H9 (cell line): ENCODE results near the gene PRAME. TPM values are rescaled to one million over a fixed set of nuclear protein-coding genes. Genes with fewer than 3 reads are reported as not detected.

Source experiments
- DNase-seq: peaks from one replicate; pipeline ENCODE4 v3.0.0-alpha.2; 2017
- H2AFZ ChIP-seq: one replicate; pipeline ENCODE4 v1.6.1; 2013; ENCODE audit warnings: mild to moderate bottlenecking, low read length, control low read depth, moderate library complexity
- H2AK5ac ChIP-seq: 2 replicates; pipeline ENCODE4 v1.6.1; 2013; ENCODE audit warnings: low read length, control low read depth, mixed read lengths; ENCODE audit not compliant: insufficient read length
- H2BK120ac ChIP-seq: one replicate; pipeline ENCODE4 v1.6.1; 2013; ENCODE audit warnings: low read depth, mild to moderate bottlenecking, low read length, control low read depth, inconsistent platforms; ENCODE audit not compliant: poor library complexity, severe bottlenecking
- H2BK12ac ChIP-seq: 2 replicates; pipeline ENCODE4 v1.6.1; 2013; ENCODE audit warnings: low read length, control low read depth, mixed read lengths, low read depth; ENCODE audit not compliant: insufficient read length
- H2BK15ac ChIP-seq: 2 replicates; pipeline ENCODE4 v1.6.1; 2013; ENCODE audit warnings: low read depth, low read length, control low read depth
- H2BK20ac ChIP-seq: one replicate; pipeline ENCODE4 v1.6.1; 2013; ENCODE audit warnings: low read depth, mild to moderate bottlenecking, low read length, control low read depth, inconsistent platforms; ENCODE audit not compliant: poor library complexity, severe bottlenecking
- H2BK5ac ChIP-seq: 2 replicates; pipeline ENCODE4 v1.6.1; 2013; ENCODE audit warnings: low read length, control low read depth, mixed read lengths; ENCODE audit not compliant: insufficient read length
- H3K14ac ChIP-seq: 2 replicates; pipeline ENCODE4 v1.6.1; 2013; ENCODE audit warnings: low read length, control low read depth; ENCODE audit not compliant: insufficient read depth
- H3K18ac ChIP-seq: 2 replicates; pipeline ENCODE4 v1.6.1; 2013; ENCODE audit warnings: low read depth, mild to moderate bottlenecking, mixed read lengths, low read length, control low read depth; ENCODE audit not compliant: insufficient read length
- H3K23ac ChIP-seq: 2 replicates; pipeline ENCODE4 v1.6.1; 2013; ENCODE audit warnings: low read length, control low read depth, mixed read lengths, low read depth; ENCODE audit not compliant: insufficient read length
- H3K23me2 ChIP-seq: 2 replicates; pipeline ENCODE4 v1.6.1; 2013; ENCODE audit warnings: low read depth, mild to moderate bottlenecking, mixed read lengths, low read length, control low read depth; ENCODE audit not compliant: insufficient read length, poor library complexity, severe bottlenecking
- H3K27ac ChIP-seq: 2 replicates; pipeline ENCODE4 v1.5.1; 2013; ENCODE audit warnings: low read length, control low read depth, mixed read lengths, low read depth; ENCODE audit not compliant: insufficient read length
- H3K27me3 ChIP-seq: 2 replicates; pipeline ENCODE4 v1.6.1; 2013; ENCODE audit warnings: low read length, control low read depth, inconsistent platforms; ENCODE audit not compliant: insufficient read depth
- H3K4ac ChIP-seq: 2 replicates; pipeline ENCODE4 v1.6.1; 2013; ENCODE audit warnings: low read depth, mild to moderate bottlenecking, control low read depth, inconsistent platforms, low read length, moderate library complexity
- H3K4me1 ChIP-seq: 2 replicates; pipeline ENCODE4 v1.6.1; 2013; ENCODE audit warnings: low read length, control low read depth, inconsistent platforms; ENCODE audit not compliant: insufficient read depth
- H3K4me2 ChIP-seq: 2 replicates; pipeline ENCODE4 v1.6.1; 2013; ENCODE audit warnings: low read length, control low read depth, mixed read lengths; ENCODE audit not compliant: insufficient read length, insufficient read depth
- H3K56ac ChIP-seq: 2 replicates; pipeline ENCODE4 v1.6.1; 2013; ENCODE audit warnings: low read depth, mild to moderate bottlenecking, mixed read lengths, low read length, control low read depth; ENCODE audit not compliant: insufficient read length
- H3K79me1 ChIP-seq: 2 replicates; pipeline ENCODE4 v1.6.1; 2013; ENCODE audit warnings: low read depth, mild to moderate bottlenecking, moderate library complexity, low read length, control low read depth, inconsistent platforms; ENCODE audit not compliant: insufficient read depth, poor library complexity, severe bottlenecking
- H3K79me2 ChIP-seq: 2 replicates; pipeline ENCODE4 v1.6.1; 2013; ENCODE audit warnings: low read length, control low read depth, inconsistent platforms; ENCODE audit not compliant: insufficient read depth
- H3K9ac ChIP-seq: 2 replicates; pipeline ENCODE4 v1.6.1; 2013; ENCODE audit warnings: low read length, control low read depth, mixed read lengths; ENCODE audit not compliant: insufficient read length; ENCODE audit errors: extremely low read depth
- H3K9me3 ChIP-seq: one replicate; pipeline ENCODE4 v1.6.1; 2013; ENCODE audit warnings: low read depth, low read length, inconsistent platforms; ENCODE audit not compliant: control insufficient read depth
- H3T11ph ChIP-seq: one replicate; pipeline ENCODE4 v1.6.1; 2013; ENCODE audit warnings: mild to moderate bottlenecking, low read length, control low read depth, inconsistent platforms
- H4K20me1 ChIP-seq: one replicate; pipeline ENCODE4 v1.6.1; 2013; ENCODE audit not compliant: control insufficient read depth, insufficient read length, insufficient read depth
- H4K5ac ChIP-seq: 2 replicates; pipeline ENCODE4 v1.6.1; 2013; ENCODE audit warnings: low read depth, mild to moderate bottlenecking, mixed read lengths, low read length, control low read depth; ENCODE audit not compliant: insufficient read length
- H4K8ac ChIP-seq: replicated peaks from 2 replicates; pipeline ENCODE4 v1.6.1; 2013; ENCODE audit warnings: low read length, control low read depth, mixed read lengths, low read depth; ENCODE audit not compliant: insufficient read length
- H4K91ac ChIP-seq: 2 replicates; pipeline ENCODE4 v1.6.1; 2013; ENCODE audit warnings: low read depth, mild to moderate bottlenecking, moderate library complexity, mixed read lengths, low read length, control low read depth; ENCODE audit not compliant: insufficient read length
- H3K27ac Mint-ChIP-seq, 3 experiments: 2 replicates in 2 of 3; 3 replicates in 1 of 3; pipeline ENCODE4 v1.8.0; 2020 to 2021; ENCODE audit warnings: mixed read lengths in 3 of 3, mild to moderate bottlenecking in 1 of 3, moderate library complexity in 1 of 3
- H3K27me3 Mint-ChIP-seq: 2 replicates; pipeline ENCODE4 v1.8.0; 2021; ENCODE audit warnings: low read depth, mild to moderate bottlenecking, moderate library complexity, mixed read lengths
- H3K36me3 Mint-ChIP-seq, 3 experiments: 2 replicates in 2 of 3; 3 replicates in 1 of 3; pipeline ENCODE4 v1.8.0; 2020 to 2021; ENCODE audit warnings: low read depth in 3 of 3, mixed read lengths in 3 of 3; ENCODE audit not compliant: insufficient read depth in 1 of 3
- H3K4me1 Mint-ChIP-seq, 2 experiments: 2 replicates each; pipeline ENCODE4 v1.8.0; 2020; ENCODE audit warnings: mixed read lengths in 2 of 2
- H3K4me3 Mint-ChIP-seq, 2 experiments: 2 replicates in 1 of 2; 3 replicates in 1 of 2; pipeline ENCODE4 v1.8.0; 2020 to 2021; ENCODE audit warnings: mild to moderate bottlenecking in 2 of 2, mixed read lengths in 2 of 2, moderate library complexity in 1 of 2
- H3K9me3 Mint-ChIP-seq, 2 experiments: 2 replicates in 1 of 2; 3 replicates in 1 of 2; pipeline ENCODE4 v1.8.0; 2020; ENCODE audit warnings: mild to moderate bottlenecking in 2 of 2, mixed read lengths in 2 of 2, moderate library complexity in 1 of 2
- WGBS: extraction: QIAGEN DNeasy Blood & Tissue Kit; methylation state at CpG from one replicate; pipeline ENCODE4 v1.1.7; 2013; ENCODE audit warnings: missing lambda C conversion rate, low lambda C conversion rate, mixed read lengths; ENCODE audit not compliant: insufficient read length; ENCODE audit errors: extremely low coverage; 5-methylcytosine and 5-hydroxymethylcytosine counted together
- total RNA-seq: library from RNA; stranded (reverse); gene quantifications from 2 replicates; pipeline ENCODE4 v1.2.1, GENCODE V29; 2021
- TF ChIP-seq, protein P1 (sequence below): fragments of 200-600 bp; sonication (generic); conservative IDR thresholded peaks from 3 replicates; pipeline ENCODE4 v1.8.0; 2021; ENCODE audit warnings: antibody characterized with exemption, mild to moderate bottlenecking

Gene PRAME
- total RNA-seq, 1 experiment from 2014 or later, result 0.31 TPM

DNA sequence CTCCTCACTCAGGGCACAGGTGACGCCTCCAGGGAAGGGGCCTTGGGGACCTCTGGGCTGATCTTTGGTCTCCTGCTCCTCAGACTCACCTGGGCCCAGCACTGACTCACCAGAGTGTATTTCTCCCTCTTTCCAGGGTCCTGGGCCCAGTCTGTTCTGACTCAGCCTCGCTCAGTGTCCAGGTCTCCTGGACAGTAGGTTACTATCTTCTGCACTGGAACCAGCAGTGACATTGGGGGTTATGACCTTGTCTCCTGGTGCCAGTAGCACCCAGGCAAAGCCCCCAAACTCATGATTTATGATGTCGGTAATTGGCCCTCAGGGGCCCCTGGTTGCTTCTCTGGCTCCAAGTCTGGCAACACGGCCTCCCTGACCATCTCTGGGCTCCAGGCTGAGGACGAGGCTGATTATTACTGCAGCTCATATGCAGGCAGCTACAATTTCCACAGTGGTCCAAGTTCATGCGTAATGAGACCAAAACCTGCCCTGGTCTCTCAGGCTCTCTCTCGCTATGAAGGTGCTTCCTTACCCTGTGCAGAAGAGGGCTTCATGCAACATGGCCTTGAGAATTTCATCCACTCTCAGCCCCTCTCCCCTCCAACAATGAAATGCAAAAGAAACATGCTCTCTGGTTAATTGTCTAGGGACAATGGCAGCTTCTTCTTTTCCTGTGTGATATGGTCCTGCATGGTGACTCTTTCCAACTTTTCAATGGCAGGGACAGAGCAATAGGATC, 21.0 kb upstream of the PRAME start:
- DNase-seq, result no peak
- Histone ChIP-seq H3K9me3 (no peaks in the 10 kb centered on the region), H2BK12ac (no peak overlapping the region), H2BK15ac (no peak overlapping the region), H2AK5ac (no peak overlapping the region), H3K56ac (no peak overlapping the region), H2BK5ac (no peak overlapping the region), H4K8ac (no peak overlapping the region), H3K18ac (no peak overlapping the region), H3K23ac (no peak overlapping the region), H3K27ac (no peak overlapping the region), H3K27me3 (peaks cover 7% of the 10 kb centered on the region; the same call in 1 of the 2 replicates), H4K5ac (no peak overlapping the region), H3K14ac (no peak overlapping the region), H3K79me2 (no peaks in the 10 kb centered on the region), H2BK120ac (no peak overlapping the region), H3K4ac (no peak overlapping the region), H3K23me2 (no peaks in the 10 kb centered on the region), H4K20me1 (no peaks in the 10 kb centered on the region), H3K79me1 (no peaks in the 10 kb centered on the region), H2AFZ (no peak overlapping the region), H3T11ph (no peak overlapping the region), H3K9ac (no peak overlapping the region), H4K91ac (no peak overlapping the region), H3K4me1 (no peaks in the 10 kb centered on the region), H3K4me2 (no peak overlapping the region), H2BK20ac (no peak overlapping the region)
- Mint-ChIP-seq H3K27me3 (peaks cover 96% of the 10 kb centered on the region), H3K36me3 (no peaks in the 10 kb centered on the region), H3K4me3 (no peak overlapping the region), H3K4me1 (no peaks in the 10 kb centered on the region), H3K9me3 (no peaks in the 10 kb centered on the region), H3K27ac (no peak overlapping the region)
- no CpG with 5 or more reads among the region's 7 CpGs for WGBS
- TF ChIP-seq, protein P1, sequence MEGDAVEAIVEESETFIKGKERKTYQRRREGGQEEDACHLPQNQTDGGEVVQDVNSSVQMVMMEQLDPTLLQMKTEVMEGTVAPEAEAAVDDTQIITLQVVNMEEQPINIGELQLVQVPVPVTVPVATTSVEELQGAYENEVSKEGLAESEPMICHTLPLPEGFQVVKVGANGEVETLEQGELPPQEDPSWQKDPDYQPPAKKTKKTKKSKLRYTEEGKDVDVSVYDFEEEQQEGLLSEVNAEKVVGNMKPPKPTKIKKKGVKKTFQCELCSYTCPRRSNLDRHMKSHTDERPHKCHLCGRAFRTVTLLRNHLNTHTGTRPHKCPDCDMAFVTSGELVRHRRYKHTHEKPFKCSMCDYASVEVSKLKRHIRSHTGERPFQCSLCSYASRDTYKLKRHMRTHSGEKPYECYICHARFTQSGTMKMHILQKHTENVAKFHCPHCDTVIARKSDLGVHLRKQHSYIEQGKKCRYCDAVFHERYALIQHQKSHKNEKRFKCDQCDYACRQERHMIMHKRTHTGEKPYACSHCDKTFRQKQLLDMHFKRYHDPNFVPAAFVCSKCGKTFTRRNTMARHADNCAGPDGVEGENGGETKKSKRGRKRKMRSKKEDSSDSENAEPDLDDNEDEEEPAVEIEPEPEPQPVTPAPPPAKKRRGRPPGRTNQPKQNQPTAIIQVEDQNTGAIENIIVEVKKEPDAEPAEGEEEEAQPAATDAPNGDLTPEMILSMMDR, result no peak
